Spleen (tissue), 13 donors: ENCODE results near the gene TTC23. TPM values are rescaled to one million over a fixed set of nuclear protein-coding genes. Genes with fewer than 3 reads are reported as not detected.

Experiments
- DNase-seq: peaks from one replicate; pipeline ENCODE4 v3.0.0-alpha.2; 2020
- H3K27ac ChIP-seq, 8 donors: fragments of 200-600 bp; sonication (generic) in 7 of 8; 1 replicate in 4 of 8; 2 replicates in 4 of 8; pipeline versions ENCODE4 v1.5.0 to v1.8.0; 2016 to 2021; ENCODE audit warnings: inconsistent platforms in 4 of 8, mild to moderate bottlenecking in 4 of 8, moderate library complexity in 1 of 8
- H3K27me3 ChIP-seq, 7 donors: fragments of 200-600 bp; sonication (generic) in 6 of 7; replicated peaks in 1 of 7; 1 replicate in 4 of 7; 2 replicates in 3 of 7; pipeline versions ENCODE4 v1.5.0 to v1.8.0; 2016 to 2021; ENCODE audit warnings: inconsistent platforms in 3 of 7, mild to moderate bottlenecking in 1 of 7
- H3K36me3 ChIP-seq, 6 donors: fragments of 200-600 bp; sonication (generic) in 5 of 6; 1 replicate in 4 of 6; 2 replicates in 2 of 6; pipeline versions ENCODE4 v1.5.0 to v1.8.0; 2016 to 2021; ENCODE audit warnings: inconsistent platforms in 2 of 6
- H3K4me1 ChIP-seq, 6 donors: fragments of 200-600 bp; sonication (generic) in 5 of 6; 1 replicate in 3 of 6; 2 replicates in 3 of 6; pipeline versions ENCODE4 v1.5.0 to v1.8.0; 2016 to 2021; ENCODE audit warnings: inconsistent platforms in 3 of 6
- H3K4me3 ChIP-seq, 8 donors: fragments of 200-600 bp; sonication (generic) in 7 of 8; 1 replicate in 4 of 8; 2 replicates in 4 of 8; pipeline versions ENCODE4 v1.5.0 to v1.8.0; 2016 to 2021; ENCODE audit warnings: inconsistent platforms in 4 of 8, mild to moderate bottlenecking in 4 of 8, moderate library complexity in 2 of 8
- H3K9me3 ChIP-seq, 8 donors: fragments of 200-600 bp; sonication (generic) in 7 of 8; 1 replicate in 4 of 8; 2 replicates in 4 of 8; pipeline versions ENCODE4 v1.5.0 to v1.8.0; 2016 to 2021; ENCODE audit warnings: inconsistent platforms in 4 of 8
- CTCF ChIP-seq, 11 experiments: fragments of 200-600 bp in 7 of 11; fragments of 450-650 bp in 4 of 11; sonication (generic) in 4 of 11; IDR thresholded peaks in 8 of 11; conservative IDR thresholded peaks in 3 of 11; 1 replicate in 7 of 11; 2 replicates in 4 of 11; pipeline versions ENCODE4 v1.4.0 to v1.8.0; 2016 to 2021; ENCODE audit warnings: antibody characterized with exemption in 11 of 11, inconsistent platforms in 4 of 11, mild to moderate bottlenecking in 1 of 11
- POLR2A ChIP-seq, 3 donors: fragments of 450-650 bp; IDR thresholded peaks; one replicate each; pipeline ENCODE4 v1.5.1; 2017; ENCODE audit warnings: antibody characterized with exemption in 3 of 3, mild to moderate bottlenecking in 1 of 3
- POLR2AphosphoS5 ChIP-seq, 3 donors: sonication (generic); formaldehyde crosslinking; IDR thresholded peaks; one replicate each; pipeline ENCODE4 v1.5.1; 2017; ENCODE audit warnings: antibody characterized with exemption in 3 of 3
- WGBS, 5 donors: extraction: QIAGEN DNeasy Blood & Tissue Kit in 3 of 5; methylation state at CpG; one replicate each; pipeline versions ENCODE4 v1.1.5 to v1.1.7; 2013 to 2018; 5-methylcytosine and 5-hydroxymethylcytosine counted together
- intact Hi-C: fragments of 100-400 bp; cut with DNase I; formaldehyde crosslinking; loops from one replicate; pipeline ENCODE4 v1.15.0; 2023; ENCODE audit warnings: low total_unique reads
- long read RNA-seq, 2 donors: transcript quantifications; one replicate each; lab custom pipeline, GENCODE V29; 2026
- polyA plus RNA-seq, 3 donors: library from polyadenylated mRNA; stranded (reverse); fragments of 200-250 nt; gene quantifications; one replicate each; pipeline ENCODE4 v1.2.1, GENCODE V29; 2013
- total RNA-seq, 7 donors: library from RNA; depleted of rRNA in 3 of 7; stranded (reverse); fragments of >200 nt in 3 of 7; fragmentation: NEBNext Ultra II Directional in 4 of 7; extraction: Animal tissue kit (Norgen Biotek cat#: 25700) in 4 of 7; gene quantifications; one replicate each; pipeline versions ENCODE4 v1.1.0 to v1.2.1, GENCODE V29; 2016 to 2021
- donor health status: healthy with polysubstance abuse.
- donor health status: DM: no; HTN: no; CAD: no; lungs with moderate emphysema.
- donor health status: DM: no; HTN: no; CAD: no.
- donor health status: Bipolar disorder and iron deficiency.
- donor health status: healthy.
- donor health status: DM: no; HTN: no; CAD: no.
- donor health status: DM: yes; HTN: yes; CAD: no.

The TTC23 gene
- total RNA-seq (10 to 100 TPM in 6 of 7 donors, 1 to 10 TPM in 1; 9.5 to 17.0 (median 14.2) TPM), polyA plus RNA-seq (1 to 10 TPM; 3.6 to 5.6 (median 3.7) TPM)
- long read RNA-seq, donor 1 = 0 reads
- long read RNA-seq, donor 2 = 0 reads

- Histone ChIP-seq H3K9me3 (no peaks in the 10 kb centered on the region), H3K4me1 (peaks cover 9 to 60% (median 46%) of the 10 kb centered on the region in 6 donors), H3K27me3 (no peaks in the 10 kb centered on the region), H3K27ac (peak within 1 kb of the TSS; percentile 32 to 92 (median 88)), H3K36me3 (no peaks in the 10 kb centered on the region), H3K4me3 (peak within 1 kb of the TSS; percentile 40 to 80 (median 70))
- 7 to 28% (median 11%) methylated on average over 14 of the region's 14 CpGs for WGBS, 5 donors
- no peak for DNase-seq
- intact Hi-C loops = no loop called here
- no peak for TF ChIP-seq CTCF (IDR thresholded peaks at IDR 0.05 in 8 of 11, conservative IDR thresholded peaks at IDR 0.05 in 3 of 11)
- no peak for TF ChIP-seq POLR2A (IDR thresholded peaks at IDR 0.05)
- TF ChIP-seq POLR2AphosphoS5 (IDR thresholded peaks at IDR 0.05) = no peak
Measured at GRCh38 chr15:99249270-99249841, at the start of gene TTC23. TTC23 (minus strand) TSS chr15:99249581; CDS start chr15:99228712, 20,869 bp downstream.

- TF ChIP-seq POLR2A (IDR thresholded peaks at IDR 0.05) (no peak), CTCF (IDR thresholded peaks at IDR 0.05 in 8 of 11, conservative IDR thresholded peaks at IDR 0.05 in 3 of 11) (no peak), POLR2AphosphoS5 (IDR thresholded peaks at IDR 0.05) (no peak)
- H3K9me3 ChIP-seq = peaks cover 0 to 4% (median 0%) of the 10 kb centered on the region in 8 donors
- H3K27me3 ChIP-seq = no peaks in the 10 kb centered on the region
- no peak for DNase-seq
- peaks cover 0 to 23% (median 0%) of the 10 kb centered on the region in 6 donors for H3K36me3 ChIP-seq
- H3K4me3 ChIP-seq = no peak overlapping the region
- WGBS, 5 donors = 81 to 97% (median 93%) methylated on average over 2 of the region's 2 CpGs
- H3K4me1 ChIP-seq = no peaks in the 10 kb centered on the region
- H3K27ac ChIP-seq = no peak overlapping the region
- intact Hi-C loops = no loop called here
Measured at GRCh38 chr15:99296386-99296785, 47.0 kb upstream of the TTC23 start.

GRCh38 chr15:99295840-99296239, 46.5 kb upstream of the TTC23 start:
- no peaks in the 10 kb centered on the region for H3K27me3 ChIP-seq
- no peaks in the 10 kb centered on the region for H3K4me1 ChIP-seq
- intact Hi-C loops = no loop called here
- TF ChIP-seq POLR2A (IDR thresholded peaks at IDR 0.05) = no peak
- no peak for TF ChIP-seq CTCF (IDR thresholded peaks at IDR 0.05 in 8 of 11, conservative IDR thresholded peaks at IDR 0.05 in 3 of 11)
- no peak for TF ChIP-seq POLR2AphosphoS5 (IDR thresholded peaks at IDR 0.05)
- H3K4me3 ChIP-seq = no peak overlapping the region
- H3K27ac ChIP-seq = no peak overlapping the region
- H3K9me3 ChIP-seq = peaks cover 0 to 4% (median 0%) of the 10 kb centered on the region in 8 donors
- no peak for DNase-seq
- peaks cover 0 to 23% (median 0%) of the 10 kb centered on the region in 6 donors for H3K36me3 ChIP-seq

GRCh38 chr15:99291643-99292042, 42.3 kb upstream of the TTC23 start:
- Histone ChIP-seq H3K4me3 (no peak overlapping the region), H3K36me3 (peaks cover 0 to 24% (median 0%) of the 10 kb centered on the region in 6 donors), H3K27ac (no peak overlapping the region), H3K9me3 (peaks cover 0 to 4% (median 0%) of the 10 kb centered on the region in 8 donors), H3K4me1 (no peaks in the 10 kb centered on the region), H3K27me3 (no peaks in the 10 kb centered on the region)
- intact Hi-C loops = no loop called here
- no peak for DNase-seq
- TF ChIP-seq CTCF (IDR thresholded peaks at IDR 0.05 in 8 of 11, conservative IDR thresholded peaks at IDR 0.05 in 3 of 11) = no peak
